ENCODE measurements around the gene CDS2.

DNA sequence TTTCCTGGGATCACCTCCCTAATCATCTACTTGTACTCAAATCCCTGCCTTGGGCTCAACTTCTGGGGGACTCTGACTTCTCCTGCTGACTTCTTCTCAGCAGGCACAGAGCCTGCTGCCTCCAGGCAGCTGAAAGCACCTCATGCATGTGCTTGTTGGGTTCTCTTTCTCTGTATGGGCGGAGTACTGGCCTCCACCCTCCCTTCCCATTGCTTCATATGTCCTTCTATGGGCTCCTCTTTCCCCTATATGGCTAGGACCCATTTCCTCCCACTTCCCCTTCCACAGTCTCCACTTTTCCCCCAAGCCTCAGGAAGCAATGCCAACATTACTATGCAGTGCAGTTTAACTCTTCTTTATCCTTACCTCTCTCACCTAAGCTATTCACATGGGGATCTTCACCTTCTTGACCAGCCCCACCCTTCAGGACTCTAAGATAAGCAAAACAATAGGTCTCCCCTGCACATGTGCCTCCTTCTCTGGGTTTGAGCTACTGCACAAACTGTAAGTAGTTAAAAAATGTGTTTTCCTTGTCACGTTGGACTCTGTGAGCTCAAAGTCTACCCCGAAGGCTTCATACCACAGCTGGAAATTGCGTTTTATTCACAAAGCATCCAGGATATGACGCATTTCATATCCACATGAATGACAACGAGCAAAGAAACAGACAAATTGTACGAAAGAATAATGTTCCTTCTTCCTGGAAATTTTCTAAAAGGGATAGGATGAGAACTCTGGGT lies 93.7 kb downstream of the CDS2 start:
- TF ChIP-seq POLR2A (IDR thresholded peaks at IDR 0.05; ENCODE audit: low read length) (no peak), CHD4 (IDR thresholded peaks at IDR 0.05; ENCODE audit: borderline replicate concordance) (no peak)
- TF ChIP-seq, protein P1, sequence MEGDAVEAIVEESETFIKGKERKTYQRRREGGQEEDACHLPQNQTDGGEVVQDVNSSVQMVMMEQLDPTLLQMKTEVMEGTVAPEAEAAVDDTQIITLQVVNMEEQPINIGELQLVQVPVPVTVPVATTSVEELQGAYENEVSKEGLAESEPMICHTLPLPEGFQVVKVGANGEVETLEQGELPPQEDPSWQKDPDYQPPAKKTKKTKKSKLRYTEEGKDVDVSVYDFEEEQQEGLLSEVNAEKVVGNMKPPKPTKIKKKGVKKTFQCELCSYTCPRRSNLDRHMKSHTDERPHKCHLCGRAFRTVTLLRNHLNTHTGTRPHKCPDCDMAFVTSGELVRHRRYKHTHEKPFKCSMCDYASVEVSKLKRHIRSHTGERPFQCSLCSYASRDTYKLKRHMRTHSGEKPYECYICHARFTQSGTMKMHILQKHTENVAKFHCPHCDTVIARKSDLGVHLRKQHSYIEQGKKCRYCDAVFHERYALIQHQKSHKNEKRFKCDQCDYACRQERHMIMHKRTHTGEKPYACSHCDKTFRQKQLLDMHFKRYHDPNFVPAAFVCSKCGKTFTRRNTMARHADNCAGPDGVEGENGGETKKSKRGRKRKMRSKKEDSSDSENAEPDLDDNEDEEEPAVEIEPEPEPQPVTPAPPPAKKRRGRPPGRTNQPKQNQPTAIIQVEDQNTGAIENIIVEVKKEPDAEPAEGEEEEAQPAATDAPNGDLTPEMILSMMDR (IDR thresholded peaks at IDR 0.05) = no peak
- TF ChIP-seq, protein P2, sequence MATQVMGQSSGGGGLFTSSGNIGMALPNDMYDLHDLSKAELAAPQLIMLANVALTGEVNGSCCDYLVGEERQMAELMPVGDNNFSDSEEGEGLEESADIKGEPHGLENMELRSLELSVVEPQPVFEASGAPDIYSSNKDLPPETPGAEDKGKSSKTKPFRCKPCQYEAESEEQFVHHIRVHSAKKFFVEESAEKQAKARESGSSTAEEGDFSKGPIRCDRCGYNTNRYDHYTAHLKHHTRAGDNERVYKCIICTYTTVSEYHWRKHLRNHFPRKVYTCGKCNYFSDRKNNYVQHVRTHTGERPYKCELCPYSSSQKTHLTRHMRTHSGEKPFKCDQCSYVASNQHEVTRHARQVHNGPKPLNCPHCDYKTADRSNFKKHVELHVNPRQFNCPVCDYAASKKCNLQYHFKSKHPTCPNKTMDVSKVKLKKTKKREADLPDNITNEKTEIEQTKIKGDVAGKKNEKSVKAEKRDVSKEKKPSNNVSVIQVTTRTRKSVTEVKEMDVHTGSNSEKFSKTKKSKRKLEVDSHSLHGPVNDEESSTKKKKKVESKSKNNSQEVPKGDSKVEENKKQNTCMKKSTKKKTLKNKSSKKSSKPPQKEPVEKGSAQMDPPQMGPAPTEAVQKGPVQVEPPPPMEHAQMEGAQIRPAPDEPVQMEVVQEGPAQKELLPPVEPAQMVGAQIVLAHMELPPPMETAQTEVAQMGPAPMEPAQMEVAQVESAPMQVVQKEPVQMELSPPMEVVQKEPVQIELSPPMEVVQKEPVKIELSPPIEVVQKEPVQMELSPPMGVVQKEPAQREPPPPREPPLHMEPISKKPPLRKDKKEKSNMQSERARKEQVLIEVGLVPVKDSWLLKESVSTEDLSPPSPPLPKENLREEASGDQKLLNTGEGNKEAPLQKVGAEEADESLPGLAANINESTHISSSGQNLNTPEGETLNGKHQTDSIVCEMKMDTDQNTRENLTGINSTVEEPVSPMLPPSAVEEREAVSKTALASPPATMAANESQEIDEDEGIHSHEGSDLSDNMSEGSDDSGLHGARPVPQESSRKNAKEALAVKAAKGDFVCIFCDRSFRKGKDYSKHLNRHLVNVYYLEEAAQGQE (IDR thresholded peaks at IDR 0.05) = no peak
